GM23338 (cell line): ENCODE data around the gene TMEM59L. TPM values are rescaled to one million over a fixed set of nuclear protein-coding genes. Genes with fewer than 3 reads are reported as not detected.

ENCODE experiments used
- ATAC-seq: fragments of 200-7000 bp; cut with Tn5 transposase; 3 replicates; pipeline ENCODE4 v1.9.1; 2020
- DNase-seq: peaks from one replicate; pipeline ENCODE4 v3.0.0-alpha.2; 2015; ENCODE audit warnings: low spot score
- H2AFZ ChIP-seq: fragments of 200-600 bp; sonication (generic); 2 replicates; pipeline ENCODE4 v1.8.0; 2016; ENCODE audit warnings: antibody characterized with exemption, mild to moderate bottlenecking, moderate library complexity
- H3F3A ChIP-seq: fragments of 200-600 bp; sonication (generic); replicated peaks from 2 replicates; pipeline ENCODE4 v1.8.0; 2017; ENCODE audit warnings: antibody characterized with exemption, mixed run types, low read depth
- H3K27ac ChIP-seq: fragments of 200-600 bp; sonication (generic); 2 replicates; pipeline ENCODE4 v1.6.1; 2016; ENCODE audit warnings: low read depth
- H3K27me3 ChIP-seq: fragments of 200-600 bp; sonication (generic); 2 replicates; pipeline ENCODE4 v1.8.0; 2016; ENCODE audit warnings: mild to moderate bottlenecking, mixed run types, moderate library complexity; ENCODE audit not compliant: insufficient read depth
- H3K36me3 ChIP-seq: fragments of 200-600 bp; sonication (generic); 2 replicates; pipeline ENCODE4 v1.8.0; 2016; ENCODE audit warnings: mild to moderate bottlenecking; ENCODE audit not compliant: insufficient read depth
- H3K4me1 ChIP-seq: fragments of 200-600 bp; sonication (generic); 2 replicates; pipeline ENCODE4 v1.8.0; 2016; ENCODE audit warnings: mild to moderate bottlenecking, moderate library complexity; ENCODE audit not compliant: insufficient read depth
- H3K4me2 ChIP-seq: fragments of 200-600 bp; sonication (generic); 2 replicates; pipeline ENCODE4 v1.7.1; 2017; ENCODE audit warnings: mixed run types
- H3K4me3 ChIP-seq: fragments of 200-600 bp; sonication (generic); 2 replicates; pipeline ENCODE4 v1.6.1; 2016; ENCODE audit warnings: mixed run types
- H3K79me2 ChIP-seq: fragments of 200-600 bp; sonication (generic); replicated peaks from 2 replicates; pipeline ENCODE4 v1.8.0; 2017; ENCODE audit warnings: mild to moderate bottlenecking; ENCODE audit not compliant: insufficient read depth
- H3K9me2 ChIP-seq: fragments of 200-600 bp; sonication (generic); 2 replicates; pipeline ENCODE4 v1.8.0; 2017; ENCODE audit not compliant: insufficient read depth
- H4K20me1 ChIP-seq: fragments of 200-600 bp; sonication (generic); replicated peaks from 2 replicates; pipeline ENCODE4 v1.8.0; 2017; ENCODE audit warnings: mild to moderate bottlenecking; ENCODE audit not compliant: insufficient read depth
- H3K27ac Mint-ChIP-seq: 2 replicates; pipeline ENCODE4 v1.8.0; 2020; ENCODE audit warnings: inconsistent platforms, mild to moderate bottlenecking, moderate library complexity, mixed read lengths
- H3K27me3 Mint-ChIP-seq: 3 replicates; pipeline ENCODE4 v1.8.0; 2022; ENCODE audit warnings: low read depth, mild to moderate bottlenecking, moderate library complexity, mixed read lengths, inconsistent platforms; ENCODE audit not compliant: insufficient read depth, poor library complexity
- H3K36me3 Mint-ChIP-seq: 3 replicates; pipeline ENCODE4 v1.8.0; 2021; ENCODE audit warnings: low read depth, mild to moderate bottlenecking, inconsistent platforms, moderate library complexity, mixed read lengths
- H3K4me1 Mint-ChIP-seq: 3 replicates; pipeline ENCODE4 v1.8.0; 2020; ENCODE audit warnings: mild to moderate bottlenecking, inconsistent platforms, mixed read lengths
- H3K4me3 Mint-ChIP-seq: 3 replicates; pipeline ENCODE4 v1.8.0; 2021; ENCODE audit warnings: moderate library complexity, mild to moderate bottlenecking, inconsistent platforms, mixed read lengths
- H3K9me3 Mint-ChIP-seq: 3 replicates; pipeline ENCODE4 v1.8.0; 2020; ENCODE audit warnings: moderate library complexity, mild to moderate bottlenecking, inconsistent platforms, mixed read lengths
- CTCF ChIP-seq, 2 experiments: fragments of 200-600 bp in 1 of 2; sonication (generic) in 1 of 2; conservative IDR thresholded peaks; 2 replicates each; pipeline versions ENCODE4 v1.5.1 to v1.6.1; 2016 to 2017; ENCODE audit warnings: antibody characterized with exemption in 2 of 2, low read depth in 2 of 2, mild to moderate bottlenecking in 2 of 2, moderate library complexity in 1 of 2
- ETS1 ChIP-seq: IDR thresholded peaks from 2 replicates; pipeline ENCODE4 v1.6.1; 2016; ENCODE audit warnings: antibody characterized with exemption
- EZH2 ChIP-seq: fragments of 200-600 bp; sonication (generic); IDR thresholded peaks from one replicate; pipeline ENCODE4 v1.8.0; 2017; ENCODE audit warnings: antibody characterized with exemption, mild to moderate bottlenecking, low read depth; ENCODE audit not compliant: unreplicated experiment
- EZH2phosphoT487 ChIP-seq: fragments of 200-600 bp; sonication (generic); IDR thresholded peaks from one replicate; pipeline ENCODE4 v1.8.1; 2018; ENCODE audit warnings: antibody characterized with exemption; ENCODE audit not compliant: unreplicated experiment
- JUNB ChIP-seq: IDR thresholded peaks from one replicate; pipeline ENCODE4 v1.6.1; 2016; ENCODE audit warnings: antibody characterized with exemption; ENCODE audit not compliant: unreplicated experiment
- POLR2AphosphoS5 ChIP-seq: IDR thresholded peaks from 2 replicates; pipeline ENCODE4 v1.6.1; 2016; ENCODE audit warnings: antibody characterized with exemption, low read depth
- REST ChIP-seq: IDR thresholded peaks from one replicate; pipeline ENCODE4 v1.6.1; 2018; ENCODE audit warnings: antibody characterized with exemption; ENCODE audit not compliant: unreplicated experiment
- STAT1 ChIP-seq: IDR thresholded peaks from one replicate; pipeline ENCODE4 v1.6.1; 2016; ENCODE audit warnings: antibody characterized with exemption; ENCODE audit not compliant: unreplicated experiment
- ZNF331 ChIP-seq: fragments of 250-450 bp; sonication (Bioruptor Pico); IDR thresholded peaks from 2 replicates; pipeline ENCODE4 v1.5.0; 2020; ENCODE audit warnings: low read depth, mild to moderate bottlenecking, moderate library complexity
- polyA plus RNA-seq: library from polyadenylated mRNA; unstranded; fragments of >200 nt; fragmentation: Nextera tagmentation; extraction: Ambion mirVana; gene quantifications from 2 replicates; pipeline ENCODE4 v1.2.1, GENCODE V29; 2016
- total RNA-seq: library from RNA; depleted of rRNA; stranded (reverse); fragments of >200 nt; shearing (Covaris generic); gene quantifications from 2 replicates; pipeline ENCODE4 v1.2.3, GENCODE V29; 2014

Gene TMEM59L
- total and polyA plus RNA-seq, 2 experiments from 2014 or later = 9.8 to 15.7 TPM

GRCh38 chr19:18650468-18651041, 37.9 kb downstream of the TMEM59L start:
- DNase-seq (no peak), ATAC-seq (peak; percentile 33)
- no peaks in the 10 kb centered on the region for H3K36me3 ChIP-seq
- H4K20me1 ChIP-seq = no peaks in the 10 kb centered on the region; the same call in 1 of the 2 replicates
- no peak overlapping the region for H2AFZ ChIP-seq
- Mint-ChIP-seq H3K36me3 (no peaks in the 10 kb centered on the region; the same call in 2 of the 3 replicates), H3K27me3 (peaks cover 16% of the 10 kb centered on the region), H3K4me3 (no peak overlapping the region), H3K4me1 (peaks cover 34% of the 10 kb centered on the region), H3K27ac (no peak overlapping the region), H3K9me3 (no peaks in the 10 kb centered on the region; the same call in 1 of the 3 replicates)
- H3K4me3 ChIP-seq = no peak overlapping the region
- H3F3A ChIP-seq = peaks cover 3% of the 10 kb centered on the region; the same call in 1 of the 2 replicates
- H3K9me2 ChIP-seq = 0 out of 2 replicates have a peak, but pooled peaks cover 6% of the 10 kb centered on the region
- H3K4me2 ChIP-seq = no peak overlapping the region
- peaks cover 4% of the 10 kb centered on the region; the same call in 1 of the 2 replicates for H3K79me2 ChIP-seq
- TF ChIP-seq EZH2 (no peak), ETS1 (no peak), ZNF331 (CRISPR knock-in tag) (no peak), REST (no peak)
- H3K27me3 ChIP-seq = no peaks in the 10 kb centered on the region
- H3K4me1 ChIP-seq = peaks cover 9% of the 10 kb centered on the region; the same call in 1 of the 2 replicates
- H3K27ac ChIP-seq = no peak overlapping the region

- Histone ChIP-seq H2AFZ (no peak overlapping the region), H3K27ac (no peak overlapping the region), H3K4me2 (no peak overlapping the region), H3K79me2 (peaks cover 4% of the 10 kb centered on the region; the same call in 1 of the 2 replicates), H3K4me1 (peaks cover 9% of the 10 kb centered on the region; the same call in 1 of the 2 replicates), H4K20me1 (no peaks in the 10 kb centered on the region; the same call in 1 of the 2 replicates), H3K4me3 (no peak overlapping the region), H3K9me2 (0 out of 2 replicates have a peak, but pooled peaks cover 6% of the 10 kb centered on the region), H3K36me3 (no peaks in the 10 kb centered on the region), H3F3A (peaks cover 3% of the 10 kb centered on the region; the same call in 1 of the 2 replicates), H3K27me3 (no peaks in the 10 kb centered on the region)
- H3K36me3 Mint-ChIP-seq = no peaks in the 10 kb centered on the region; the same call in 2 of the 3 replicates
- no peaks in the 10 kb centered on the region; the same call in 1 of the 3 replicates for H3K9me3 Mint-ChIP-seq
- no peak overlapping the region for H3K4me3 Mint-ChIP-seq
- DNase-seq (no peak), ATAC-seq (no peak)
- H3K27me3 Mint-ChIP-seq = peaks cover 12% of the 10 kb centered on the region
- H3K4me1 Mint-ChIP-seq = peaks cover 34% of the 10 kb centered on the region
- no peak overlapping the region for H3K27ac Mint-ChIP-seq
- TF ChIP-seq CTCF (conservative IDR thresholded peaks at IDR 0.05; ENCODE audit: low read depth in 2 of 2) (no peak), STAT1 (no peak), JUNB (no peak), EZH2 (no peak), POLR2AphosphoS5 (no peak), EZH2phosphoT487 (no peak)
Observed at GRCh38 chr19:18651300-18651699, 38.6 kb downstream of the TMEM59L start.
